ENCODE results near the gene TRIM9.

The TRIM9 gene

DNA sequence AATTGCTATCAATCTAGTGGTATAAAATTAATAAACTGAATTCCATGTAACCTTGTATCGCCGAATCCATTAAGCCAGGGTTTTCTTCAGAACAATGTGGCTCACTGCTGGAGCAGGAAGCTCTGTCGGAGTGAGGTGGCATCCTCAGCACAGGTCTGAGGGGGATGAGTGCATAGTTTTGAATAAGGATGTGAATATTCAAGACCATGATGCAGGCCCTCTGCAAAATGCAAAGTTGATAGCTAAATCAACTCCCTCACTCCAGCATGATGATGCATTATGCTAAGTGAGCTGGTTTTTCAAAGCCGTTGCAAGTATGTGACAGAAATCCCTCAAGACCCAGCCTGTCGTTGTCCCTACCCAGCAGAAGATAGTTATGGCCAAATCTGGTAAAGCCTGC, 53.0 kb downstream of the TRIM9 start:
- no peak for DNase-seq

- no peak for DNase-seq
Observed at GRCh38 chr14:51041108-51041531, 53.8 kb downstream of the TRIM9 start.

DNA sequence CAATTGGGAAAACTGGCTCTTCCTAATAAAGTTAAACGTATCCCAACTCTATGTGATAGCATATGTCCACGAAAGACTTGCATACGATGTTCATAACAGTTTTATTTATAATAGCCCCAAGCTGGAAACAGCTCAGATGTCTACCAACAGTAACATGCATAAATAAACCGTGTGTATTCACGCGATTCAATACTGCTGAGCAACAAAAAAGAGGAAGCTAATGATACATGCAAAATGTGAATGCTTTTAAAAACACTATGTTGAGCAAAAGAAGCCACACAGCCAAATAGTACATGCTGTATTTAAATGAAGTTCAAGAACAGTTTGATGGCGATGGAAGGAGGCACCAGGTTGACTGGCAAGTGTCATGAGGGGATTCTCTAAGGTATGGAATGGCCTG, 55.7 kb downstream of the TRIM9 start:
- DNase-seq = no peak

GRCh38 chr14:51035611-51036192, 59.2 kb downstream of the TRIM9 start:
- DNase-seq = no peak

DNA sequence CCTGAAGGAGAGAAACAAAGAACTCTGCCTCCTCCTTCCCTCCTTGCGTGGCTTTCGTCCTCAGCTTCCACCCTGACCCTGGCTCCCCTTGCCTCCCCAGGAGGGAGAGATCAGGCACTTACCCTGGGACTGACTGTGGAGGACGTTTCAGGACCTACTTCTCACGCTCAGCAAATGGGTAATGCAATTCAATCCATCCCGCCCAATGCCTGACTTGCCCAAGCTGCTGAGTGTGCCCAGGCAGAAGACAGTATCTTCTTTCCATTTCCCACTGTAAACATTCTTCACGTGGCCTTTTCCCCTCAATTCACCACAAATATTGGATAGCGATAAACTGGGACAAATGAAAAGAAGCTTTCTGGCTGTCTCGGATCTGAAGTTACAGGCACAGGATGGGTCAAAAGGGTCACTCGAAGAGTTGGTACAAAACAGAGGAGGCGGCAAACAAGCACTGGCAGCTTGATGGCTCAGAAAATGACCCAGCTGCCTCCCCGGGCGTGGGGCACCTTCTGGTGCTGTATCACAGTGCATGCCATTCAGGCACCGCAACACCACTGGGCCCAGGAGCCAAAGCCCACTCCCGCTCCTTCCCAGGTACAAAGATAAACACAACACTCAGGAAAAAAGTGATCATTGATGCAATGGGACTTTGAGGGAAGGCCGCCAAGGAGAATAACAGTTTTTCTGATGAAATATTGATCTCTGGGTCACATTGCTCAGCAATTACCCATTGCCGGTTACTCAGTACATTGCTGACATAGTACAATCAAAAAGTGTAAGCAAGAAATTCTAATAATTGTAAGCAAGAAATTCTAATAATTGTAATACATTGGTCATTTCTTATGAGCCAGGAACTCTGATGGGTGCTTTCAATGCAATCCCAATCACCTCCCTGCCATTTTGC, 65.8 kb downstream of the TRIM9 start:
- DNase-seq = no peak

GRCh38 chr14:51028361-51028760, 66.5 kb downstream of the TRIM9 start:
- DNase-seq = no peak

GRCh38 chr14:51024377-51024776, 70.5 kb downstream of the TRIM9 start:
- no peak for DNase-seq

- no peak for DNase-seq
Observed at GRCh38 chr14:51023964-51024363, 70.9 kb downstream of the TRIM9 start.

DNA sequence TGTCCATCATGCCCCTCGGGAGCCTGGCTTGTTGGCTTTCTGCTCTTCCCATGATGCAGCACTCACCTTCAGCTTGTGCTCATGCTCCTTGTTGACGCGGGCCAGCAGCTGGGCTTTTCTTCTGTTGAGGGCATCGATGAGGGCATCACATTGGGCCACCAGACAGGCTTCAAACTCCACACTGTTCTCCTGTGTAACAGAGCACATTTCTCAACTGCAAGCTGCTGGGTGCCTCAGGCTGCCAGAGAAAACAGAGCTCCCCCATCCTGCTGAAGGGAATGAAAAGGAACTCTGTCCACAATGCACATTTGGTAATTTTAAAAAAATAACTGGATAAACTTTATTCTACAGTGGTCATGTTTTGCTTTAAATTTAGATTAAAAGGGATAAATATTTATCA, 72.1 kb downstream of the TRIM9 start:
- DNase-seq = no peak

DNA sequence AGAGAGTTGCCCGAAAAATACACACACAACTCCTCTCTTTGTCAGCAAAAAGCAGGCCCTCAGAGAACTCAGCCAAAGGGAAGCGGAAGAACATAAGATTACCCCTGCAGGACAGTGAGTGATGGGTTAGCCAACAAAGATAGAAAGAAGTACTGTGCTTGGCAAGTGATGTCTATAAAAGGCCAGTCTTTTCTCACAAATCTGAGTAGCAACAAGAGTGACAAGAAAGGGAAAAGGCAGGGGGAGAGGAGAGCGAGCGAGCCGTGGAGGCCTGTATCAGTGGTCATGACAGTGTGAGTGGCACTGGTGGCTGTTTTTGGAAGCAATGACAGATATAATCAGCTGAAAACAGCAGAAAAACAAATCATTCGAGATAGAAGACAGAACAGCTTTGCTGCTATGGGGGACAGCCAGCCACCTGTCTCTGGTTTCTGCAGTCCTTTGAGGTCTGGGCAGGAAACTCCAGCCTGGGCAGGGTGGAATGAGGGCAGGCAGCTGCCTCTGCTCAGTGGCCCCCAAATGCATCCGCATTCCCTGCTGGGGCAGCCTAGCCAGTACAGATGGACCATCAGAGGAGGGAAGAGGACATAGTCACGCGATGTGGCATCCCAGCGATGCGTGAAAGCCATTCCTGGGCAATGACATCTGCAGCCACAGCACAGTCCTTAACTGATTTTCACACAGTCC, 74.7 kb downstream of the TRIM9 start:
- peak; percentile 73 for DNase-seq

GRCh38 chr14:51019089-51019488, 75.8 kb downstream of the TRIM9 start:
- DNase-seq = no peak

DNA sequence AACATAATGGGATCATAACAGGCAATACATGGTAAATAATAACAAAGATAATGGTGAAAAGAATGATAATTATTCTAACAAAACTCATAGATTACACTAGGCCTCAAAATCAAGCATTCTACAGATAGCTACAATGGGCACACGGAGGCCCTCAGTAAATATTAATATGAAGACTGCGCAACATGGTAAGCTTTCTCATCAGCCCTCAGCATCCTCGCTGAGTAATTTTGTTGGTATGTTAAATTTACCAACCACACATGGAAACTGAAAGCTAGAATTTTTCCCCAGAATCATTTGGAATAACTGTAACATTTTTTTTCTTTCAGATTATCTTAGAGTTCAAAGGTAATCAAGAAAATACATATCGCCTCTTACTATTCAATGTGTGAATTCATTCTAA, 76.4 kb downstream of the TRIM9 start:
- DNase-seq = no peak

GRCh38 chr14:51014625-51015024, 80.3 kb downstream of the TRIM9 start:
- DNase-seq = no peak

DNA sequence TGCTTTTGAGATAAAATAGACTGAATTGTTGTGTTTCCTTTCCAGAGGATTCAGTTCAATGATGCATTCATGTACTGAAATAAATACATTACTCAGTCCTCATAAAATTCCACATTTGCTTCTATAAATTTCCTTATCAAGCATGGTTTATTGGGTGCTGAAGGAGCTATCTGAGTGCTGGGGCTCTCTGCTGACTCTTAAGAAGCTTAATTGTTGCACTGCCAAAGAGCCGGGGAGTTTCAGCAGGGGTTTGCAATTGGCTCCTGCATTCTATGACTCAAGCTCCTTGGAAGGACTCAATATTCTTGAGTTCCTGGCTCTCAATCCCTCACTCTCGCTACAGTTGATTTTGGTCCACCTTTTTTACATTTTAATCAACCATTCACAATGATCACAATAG, 80.8 kb downstream of the TRIM9 start:
- peak; percentile 58 for DNase-seq

DNA sequence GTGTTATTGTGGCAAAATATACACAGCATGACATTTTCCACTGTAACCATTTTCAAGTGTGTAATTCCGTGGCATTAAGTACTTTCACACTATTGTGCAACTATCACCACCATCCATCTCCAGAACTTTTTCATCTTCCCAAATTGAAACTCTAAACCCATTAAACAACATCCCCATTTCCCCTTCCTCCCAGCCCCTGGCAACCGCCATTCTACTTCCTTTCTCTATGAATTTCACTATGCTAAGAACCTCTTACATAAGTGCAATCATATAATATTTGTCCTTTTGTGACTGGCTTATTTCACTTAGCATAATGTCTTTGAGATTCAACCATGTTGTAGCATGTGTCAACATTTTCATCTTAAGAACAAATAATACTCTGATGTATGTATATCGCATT, 82.8 kb downstream of the TRIM9 start:
- no peak for DNase-seq

DNA sequence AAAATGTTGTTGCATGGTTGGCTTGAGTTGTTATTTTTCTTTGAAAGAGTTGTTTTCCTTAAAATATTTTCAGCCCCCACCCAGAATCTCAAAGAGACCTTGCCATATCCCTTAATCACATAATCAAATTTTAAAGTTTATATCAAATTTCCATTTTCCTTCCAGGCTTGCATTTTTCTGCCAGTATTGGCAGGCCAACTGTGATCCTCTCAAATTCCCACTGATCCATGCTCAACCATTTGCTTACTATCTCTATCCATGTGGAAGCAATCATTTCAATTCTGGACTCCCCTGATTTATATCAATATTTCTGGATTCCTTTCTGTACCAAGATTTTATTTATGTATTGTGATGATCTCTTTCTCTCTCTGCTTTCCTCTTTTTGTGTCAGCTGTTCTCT, 86.5 kb downstream of the TRIM9 start:
- DNase-seq = no peak

- DNase-seq = peak; percentile 45
Observed at GRCh38 chr14:51006781-51007211, 88.1 kb downstream of the TRIM9 start.

DNA sequence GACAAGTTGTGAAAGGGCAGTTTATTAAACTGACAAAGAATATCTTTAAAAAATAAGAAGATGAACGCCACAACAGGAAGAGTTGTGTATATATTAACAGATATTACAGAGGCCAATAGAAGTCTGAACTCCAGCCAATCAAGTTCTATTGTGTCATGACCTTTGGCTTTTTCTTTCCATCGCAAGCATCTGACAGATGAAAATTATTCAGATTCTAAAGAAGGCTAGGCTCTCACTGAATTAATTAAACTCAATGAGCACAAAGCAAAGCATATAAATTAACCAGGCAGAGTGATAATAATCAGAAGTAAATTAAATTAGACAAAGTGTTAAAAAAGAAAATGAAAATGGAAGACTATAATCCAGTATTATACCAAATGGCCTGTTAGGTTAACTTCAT, 88.6 kb downstream of the TRIM9 start:
- DNase-seq = no peak

DNA sequence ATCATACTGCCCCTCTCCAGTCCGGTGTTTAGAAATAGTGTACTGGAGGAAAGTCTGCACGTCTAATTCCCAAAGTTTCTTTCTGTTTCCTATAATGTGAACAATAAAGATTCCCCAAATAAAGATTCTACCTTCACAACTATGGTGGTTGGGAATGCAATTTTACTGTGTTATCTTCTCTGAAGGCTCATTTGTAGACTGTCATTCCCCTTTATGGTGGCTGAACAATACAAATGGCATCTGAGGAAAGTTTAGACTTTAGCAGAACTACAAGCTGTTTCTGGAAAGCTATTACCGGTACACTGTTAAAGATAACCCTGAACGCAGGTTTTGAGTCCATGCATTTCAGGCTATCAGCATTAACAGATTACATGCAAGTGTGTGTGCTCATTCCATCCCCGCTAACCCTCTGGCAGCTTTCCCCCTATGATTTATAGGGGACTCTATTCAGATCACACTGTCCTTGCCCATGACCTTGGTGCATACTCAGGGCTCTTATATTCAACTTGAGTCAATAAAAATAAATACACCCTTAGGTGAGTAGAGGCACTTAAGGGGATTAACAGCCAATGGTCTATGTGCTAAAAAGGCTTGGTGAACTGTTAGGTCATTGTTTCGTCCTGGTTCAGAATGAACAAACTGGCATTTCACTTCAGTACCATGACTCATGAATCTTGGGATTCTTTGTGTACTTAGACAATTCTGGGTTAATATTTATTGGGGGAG, 89.9 kb downstream of the TRIM9 start:
- DNase-seq = no peak

DNA sequence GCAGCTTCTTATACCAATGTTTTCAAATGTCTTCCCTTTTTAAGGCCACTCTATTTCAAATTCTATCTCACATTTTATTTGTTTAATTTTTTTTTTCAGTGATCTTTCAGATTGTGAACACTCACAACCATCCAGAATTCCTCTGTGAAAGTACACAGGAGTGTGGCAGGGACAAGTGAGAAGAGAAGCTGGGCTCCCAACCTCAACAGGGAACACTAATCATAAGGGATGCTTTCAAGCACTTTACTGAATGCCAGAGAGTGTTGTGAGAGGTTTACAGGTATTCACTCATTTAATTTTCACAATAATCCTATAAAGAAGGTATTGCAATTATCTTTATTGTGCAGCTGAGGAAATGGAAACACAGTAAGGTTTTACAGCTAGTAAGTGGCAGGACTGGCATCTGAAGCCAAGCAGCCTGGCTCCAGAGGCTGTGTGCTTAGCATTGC, 90.5 kb downstream of the TRIM9 start:
- DNase-seq = no peak

- no peak for DNase-seq
Observed at GRCh38 chr14:51002406-51002999, 92.4 kb downstream of the TRIM9 start.

DNA sequence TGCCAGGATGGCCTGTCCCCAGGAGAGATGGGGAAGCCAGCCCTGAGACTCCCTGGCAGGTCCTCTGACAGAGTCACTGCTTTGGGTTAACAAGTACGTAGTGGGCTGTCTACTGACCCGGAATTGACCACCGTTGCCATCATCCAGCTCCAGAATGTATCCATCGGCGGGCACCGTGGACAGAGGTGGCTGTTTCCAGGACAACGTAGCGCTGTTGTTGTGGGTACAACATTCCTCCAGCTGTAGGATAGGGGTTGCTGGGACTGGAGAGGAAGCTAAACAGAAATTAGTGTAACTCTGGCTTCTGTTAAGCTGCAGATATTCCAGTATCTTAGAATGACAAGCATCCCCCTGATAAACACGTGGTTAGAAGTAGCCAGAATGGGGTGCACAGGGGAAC, 94.3 kb downstream of the TRIM9 start:
- DNase-seq = no peak

GRCh38 chr14:50999726-51000125, 95.2 kb downstream of the TRIM9 start:
- DNase-seq = no peak

Measured in right hindlimb (tissue), 1 donor.